ENCODE results near the gene PFKL. TPM values are rescaled to one million over a fixed set of nuclear protein-coding genes. Genes with fewer than 3 reads are reported as not detected.

The PFKL gene
- total RNA-seq, 1 donor from 2014 or later, result 66.6 TPM

DNA sequence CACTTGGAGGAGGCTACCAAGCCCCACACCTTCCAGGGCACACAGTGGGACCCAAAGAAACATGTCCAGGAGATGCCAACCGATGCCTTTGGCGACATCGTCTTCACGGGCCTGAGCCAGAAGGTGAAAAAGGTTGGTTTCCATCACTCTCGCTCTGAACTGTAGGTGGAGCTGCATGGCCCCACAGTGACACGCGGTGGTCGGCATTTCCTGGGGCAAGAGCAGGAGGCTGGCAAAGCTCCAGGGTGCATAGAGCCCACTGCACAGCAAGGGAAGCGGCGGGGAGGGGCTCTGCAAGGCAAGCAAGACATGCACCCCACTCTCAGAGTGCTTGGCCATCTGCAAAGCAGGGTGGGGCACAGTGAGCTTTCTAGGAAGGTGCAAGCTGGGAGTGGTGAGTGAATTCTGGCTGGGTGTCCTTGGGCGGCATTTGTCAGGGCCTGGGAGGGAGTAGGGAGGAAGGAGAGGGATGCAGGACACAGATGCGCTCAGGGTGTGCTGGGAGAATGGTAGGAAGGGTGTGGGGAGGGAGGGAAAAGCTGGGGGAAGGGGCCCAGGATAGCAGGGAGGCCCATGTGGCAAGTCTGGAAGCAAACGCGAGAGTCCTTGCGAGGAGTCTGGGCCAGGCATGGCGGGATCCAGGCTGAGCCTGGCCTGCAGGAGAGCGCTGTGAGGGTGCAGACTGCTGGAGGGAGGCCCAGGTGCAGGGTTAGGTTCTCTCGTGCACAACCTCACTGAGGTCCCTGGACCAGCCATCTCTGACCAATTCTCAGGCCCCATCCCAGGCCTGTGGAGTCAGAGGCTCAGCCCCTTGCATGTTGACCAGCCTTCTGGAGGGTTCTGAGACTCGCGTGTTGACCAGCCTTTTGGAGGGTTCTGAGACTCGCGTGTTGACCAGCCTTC lies 64.5 kb downstream of the PFKL start:
- Mint-ChIP-seq H3K27ac (ENCODE audit: unreplicated experiment) (no peak overlapping the region), H3K4me3 (ENCODE audit: unreplicated experiment) (no peak overlapping the region), H3K4me1 (ENCODE audit: unreplicated experiment) (no peaks in the 10 kb centered on the region), H3K9me3 (ENCODE audit: unreplicated experiment) (no peaks in the 10 kb centered on the region), H3K27me3 (ENCODE audit: unreplicated experiment) (peaks cover 9% of the 10 kb centered on the region), H3K36me3 (ENCODE audit: low read depth, unreplicated experiment) (no peaks in the 10 kb centered on the region)
- no peak for DNase-seq (ENCODE audit: low spot score)
- TF ChIP-seq CTCF (IDR thresholded peaks at IDR 0.05; ENCODE audit: unreplicated experiment), result no peak

DNA sequence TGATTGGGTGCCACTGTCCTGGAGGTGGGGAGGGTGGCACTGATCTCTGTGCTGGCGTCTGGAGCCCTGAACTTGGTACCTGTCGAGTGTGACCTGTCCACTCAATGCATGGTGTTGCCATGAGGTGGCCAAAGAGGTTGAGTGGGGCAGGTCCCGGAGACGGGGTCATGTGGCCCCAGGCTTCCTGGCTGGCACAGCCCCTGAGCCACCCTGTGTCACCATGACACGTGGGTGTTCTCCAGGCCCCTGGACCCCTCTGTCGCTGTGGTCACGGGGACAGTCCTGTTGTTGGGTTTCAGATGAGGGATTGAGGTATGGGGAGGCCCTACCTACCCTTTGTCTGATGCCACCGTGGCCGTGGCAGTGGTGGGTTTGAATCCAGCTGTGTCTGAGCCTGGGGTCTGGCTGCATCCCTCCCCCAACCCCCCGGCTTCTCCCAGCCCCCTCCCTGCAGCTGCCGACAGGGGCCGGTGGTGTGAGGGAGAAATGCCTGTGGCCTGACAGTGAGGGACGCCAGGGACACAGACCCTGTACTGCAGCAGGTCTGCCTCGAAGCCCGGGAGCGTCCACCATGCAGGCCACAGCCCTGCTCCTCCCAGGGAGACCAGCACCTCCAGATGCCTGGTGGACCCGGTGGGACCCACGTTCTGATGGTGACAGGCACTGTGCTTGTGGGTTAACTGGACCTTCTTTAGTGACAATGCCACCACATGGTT lies 65.6 kb downstream of the PFKL start:
- Mint-ChIP-seq H3K27ac (ENCODE audit: unreplicated experiment) (no peak overlapping the region), H3K4me3 (ENCODE audit: unreplicated experiment) (no peak overlapping the region), H3K27me3 (ENCODE audit: unreplicated experiment) (peaks cover 9% of the 10 kb centered on the region), H3K4me1 (ENCODE audit: unreplicated experiment) (no peaks in the 10 kb centered on the region), H3K9me3 (ENCODE audit: unreplicated experiment) (no peaks in the 10 kb centered on the region), H3K36me3 (ENCODE audit: low read depth, unreplicated experiment) (no peaks in the 10 kb centered on the region)
- no peak for DNase-seq (ENCODE audit: low spot score)
- TF ChIP-seq CTCF (IDR thresholded peaks at IDR 0.05; ENCODE audit: unreplicated experiment), result no peak

DNA sequence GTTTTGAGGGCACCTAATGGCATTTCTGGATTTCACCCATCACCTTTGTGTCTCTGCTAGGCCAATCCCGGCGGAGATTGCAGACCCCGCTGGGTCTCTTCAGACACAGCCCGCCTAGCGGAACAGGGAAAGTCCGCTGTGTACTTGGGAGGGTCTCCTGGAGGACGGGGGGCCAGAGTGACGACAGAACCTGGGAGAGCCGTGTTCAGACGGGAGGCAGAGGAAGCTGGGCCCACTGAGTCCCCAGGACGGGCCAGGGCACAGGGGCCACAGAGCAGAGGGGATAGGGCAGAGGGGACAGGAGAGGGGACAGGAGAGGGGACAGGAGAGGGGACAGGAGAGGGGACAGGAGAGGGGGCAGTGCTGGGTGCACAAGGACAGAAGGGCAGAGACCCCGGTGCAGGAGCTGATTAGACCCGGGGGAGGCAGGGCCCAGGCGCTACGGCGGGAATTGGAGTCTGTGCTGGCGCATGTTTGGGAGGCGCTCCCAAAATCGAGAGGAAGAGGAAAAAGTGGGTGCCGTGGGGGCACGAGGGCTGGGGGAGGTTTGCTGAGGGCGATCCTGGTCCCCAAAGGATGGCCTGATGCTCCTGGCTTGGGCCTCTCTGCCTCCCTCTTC lies 66.2 kb downstream of the PFKL start:
- Mint-ChIP-seq H3K27ac (ENCODE audit: unreplicated experiment) (no peak overlapping the region), H3K4me3 (ENCODE audit: unreplicated experiment) (no peak overlapping the region), H3K9me3 (ENCODE audit: unreplicated experiment) (no peaks in the 10 kb centered on the region), H3K36me3 (ENCODE audit: low read depth, unreplicated experiment) (no peaks in the 10 kb centered on the region), H3K4me1 (ENCODE audit: unreplicated experiment) (no peaks in the 10 kb centered on the region), H3K27me3 (ENCODE audit: unreplicated experiment) (peaks cover 9% of the 10 kb centered on the region)
- no peak for DNase-seq (ENCODE audit: low spot score)
- TF ChIP-seq CTCF (IDR thresholded peaks at IDR 0.05; ENCODE audit: unreplicated experiment), result no peak

DNA sequence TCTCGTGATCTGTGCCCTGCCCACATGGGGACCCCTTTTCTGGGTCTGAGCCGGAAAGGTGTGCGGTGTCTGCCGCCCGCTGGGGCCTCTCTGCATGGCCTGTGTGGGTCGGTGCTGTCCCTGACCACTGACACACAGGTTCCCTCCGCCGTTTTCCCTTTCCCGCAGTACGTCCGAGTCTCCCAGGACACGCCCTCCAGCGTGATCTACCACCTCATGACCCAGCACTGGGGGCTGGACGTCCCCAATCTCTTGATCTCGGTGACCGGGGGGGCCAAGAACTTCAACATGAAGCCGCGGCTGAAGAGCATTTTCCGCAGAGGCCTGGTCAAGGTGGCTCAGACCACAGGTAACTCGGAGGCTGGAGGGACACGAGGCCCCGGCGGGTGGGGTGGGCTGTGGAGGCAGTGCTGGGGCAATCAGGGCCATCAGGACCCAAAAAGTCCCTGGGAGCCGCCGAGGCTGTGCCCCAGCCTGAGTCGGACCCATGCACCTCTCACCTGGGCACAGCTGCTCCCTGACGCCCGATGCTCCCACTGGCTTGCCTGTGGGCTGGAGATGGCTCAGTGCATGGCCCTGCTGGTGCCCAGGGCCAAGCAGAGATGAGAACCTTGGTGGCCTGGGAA lies 66.8 kb downstream of the PFKL start:
- no peak overlapping the region for H3K27ac Mint-ChIP-seq (ENCODE audit: unreplicated experiment)

More for the DNA sequence above, 66.8 kb downstream of the PFKL start:
- H3K27me3 Mint-ChIP-seq (ENCODE audit: unreplicated experiment), result peaks cover 11% of the 10 kb centered on the region
- no peaks in the 10 kb centered on the region for H3K36me3 Mint-ChIP-seq (ENCODE audit: low read depth, unreplicated experiment)
- DNase-seq (ENCODE audit: low spot score), result no peak
- no peaks in the 10 kb centered on the region for H3K4me1 Mint-ChIP-seq (ENCODE audit: unreplicated experiment)
- H3K4me3 Mint-ChIP-seq (ENCODE audit: unreplicated experiment), result no peak overlapping the region
- no peaks in the 10 kb centered on the region for H3K9me3 Mint-ChIP-seq (ENCODE audit: unreplicated experiment)
- no peak for TF ChIP-seq CTCF (IDR thresholded peaks at IDR 0.05; ENCODE audit: unreplicated experiment)
